Measurements from ENCODE around the gene TCEAL9. TPM values are rescaled to one million over a fixed set of nuclear protein-coding genes. Genes with fewer than 3 reads are reported as not detected.
"Not testable (repeated sequence)": the region's sequence is repeated elsewhere in the genome, so short reads cannot be mapped to it uniquely, and the experiment has no call there.

Gene TCEAL9
- total and polyA plus RNA-seq, 4 donors, result 7.7 to 22.8 (median 13.3) TPM

DNA sequence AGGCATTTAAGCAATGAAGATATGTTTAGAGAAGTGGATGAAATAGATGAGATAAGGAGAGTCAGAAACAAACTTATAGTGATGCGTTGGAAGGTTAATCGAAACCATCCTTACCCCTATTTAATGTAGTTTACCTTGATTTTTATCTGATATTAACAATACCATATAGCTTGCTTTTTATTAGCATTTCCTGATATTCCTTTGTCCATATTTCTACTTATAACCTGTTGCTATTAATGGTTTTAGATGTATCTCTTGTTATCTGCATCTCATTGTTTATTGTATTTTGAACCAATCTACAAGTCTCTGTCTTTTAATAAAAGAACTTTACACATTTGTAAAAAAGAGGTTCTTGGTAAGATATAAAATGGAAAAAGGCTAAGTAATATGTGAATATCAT, 1.6 kb downstream of the TCEAL9 start (continued):
- TF ChIP-seq, protein P1, sequence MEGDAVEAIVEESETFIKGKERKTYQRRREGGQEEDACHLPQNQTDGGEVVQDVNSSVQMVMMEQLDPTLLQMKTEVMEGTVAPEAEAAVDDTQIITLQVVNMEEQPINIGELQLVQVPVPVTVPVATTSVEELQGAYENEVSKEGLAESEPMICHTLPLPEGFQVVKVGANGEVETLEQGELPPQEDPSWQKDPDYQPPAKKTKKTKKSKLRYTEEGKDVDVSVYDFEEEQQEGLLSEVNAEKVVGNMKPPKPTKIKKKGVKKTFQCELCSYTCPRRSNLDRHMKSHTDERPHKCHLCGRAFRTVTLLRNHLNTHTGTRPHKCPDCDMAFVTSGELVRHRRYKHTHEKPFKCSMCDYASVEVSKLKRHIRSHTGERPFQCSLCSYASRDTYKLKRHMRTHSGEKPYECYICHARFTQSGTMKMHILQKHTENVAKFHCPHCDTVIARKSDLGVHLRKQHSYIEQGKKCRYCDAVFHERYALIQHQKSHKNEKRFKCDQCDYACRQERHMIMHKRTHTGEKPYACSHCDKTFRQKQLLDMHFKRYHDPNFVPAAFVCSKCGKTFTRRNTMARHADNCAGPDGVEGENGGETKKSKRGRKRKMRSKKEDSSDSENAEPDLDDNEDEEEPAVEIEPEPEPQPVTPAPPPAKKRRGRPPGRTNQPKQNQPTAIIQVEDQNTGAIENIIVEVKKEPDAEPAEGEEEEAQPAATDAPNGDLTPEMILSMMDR (IDR thresholded peaks at IDR 0.05; ENCODE audit: low read depth, low read length, missing input control), result no peak
- TF ChIP-seq JUND (IDR thresholded peaks at IDR 0.05) (no peak), NR2F2 (IDR thresholded peaks at IDR 0.05) (no peak), YY1 (IDR thresholded peaks at IDR 0.05) (no peak)

DNA sequence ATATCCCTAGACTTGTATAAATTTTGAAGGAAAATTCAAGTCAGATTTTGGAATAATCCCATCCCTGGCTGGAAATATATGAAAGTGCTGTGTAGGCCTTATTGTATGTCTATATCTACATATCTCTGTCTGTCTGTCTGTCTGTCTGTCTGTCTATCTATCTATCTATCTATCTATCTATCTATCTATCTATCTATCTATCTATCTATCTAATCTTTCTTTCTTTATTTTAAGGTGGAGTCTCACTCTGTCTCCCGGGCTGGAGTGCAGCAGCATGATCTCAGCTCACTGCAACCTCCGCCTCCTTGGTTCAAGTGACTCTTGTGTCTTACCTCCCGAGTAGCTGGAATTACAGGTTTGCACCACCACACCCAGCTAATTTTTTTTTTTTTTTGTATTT, 3.3 kb downstream of the TCEAL9 start:
- not testable (repeated sequence) for DNase-seq (ENCODE audit: low spot score); H3K9ac ChIP-seq (ENCODE audit: low read depth in 1 of 2, low read length in 2 of 2); H3K4me3 ChIP-seq (ENCODE audit: low read depth in 1 of 3, low read length in 3 of 3); H3K4me1 ChIP-seq (ENCODE audit: control insufficient read depth in 4 of 4, insufficient read depth in 4 of 4, low read length in 3 of 4); H3K9me3 ChIP-seq (ENCODE audit: control insufficient read depth in 4 of 4, low read length in 3 of 4); H3K27ac ChIP-seq (ENCODE audit: low read depth in 1 of 2, low read length in 2 of 2); H3K27me3 ChIP-seq (ENCODE audit: control insufficient read depth in 4 of 4, insufficient read depth in 4 of 4, low read length in 3 of 4); H3K36me3 ChIP-seq (ENCODE audit: control insufficient read depth in 4 of 4, insufficient read depth in 3 of 4, low read depth in 1 of 4, low read length in 3 of 4)
- 98% methylated on average over 3 of the region's 3 CpGs for WGBS

DNA sequence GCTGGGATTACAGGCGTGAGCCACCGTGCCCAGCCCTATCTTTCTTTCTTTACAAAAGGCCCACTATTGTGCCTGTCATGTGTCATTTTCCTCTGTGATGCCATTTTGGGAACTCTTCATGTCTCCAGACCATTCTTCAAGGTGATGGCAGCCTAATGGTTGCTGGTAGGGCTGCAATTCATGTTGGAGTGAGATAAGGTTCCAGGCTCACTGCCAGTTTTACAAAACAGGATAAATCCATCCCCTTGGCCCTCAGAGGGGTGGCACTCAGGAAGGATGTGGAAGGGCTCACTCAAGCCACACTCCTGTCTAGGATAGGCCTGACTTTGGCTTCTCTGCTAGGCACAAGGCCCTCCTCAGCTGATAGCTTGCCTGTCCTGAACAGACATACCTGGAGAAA, 3.8 kb downstream of the TCEAL9 start:
- H3K4me3 ChIP-seq (ENCODE audit: low read depth in 1 of 3, low read length in 3 of 3), result no peak overlapping the region
- no peak for DNase-seq (ENCODE audit: low spot score)
- H3K9ac ChIP-seq (ENCODE audit: low read depth in 1 of 2, low read length in 2 of 2), result no peak overlapping the region
- WGBS, result 88% methylated on average over 2 of the region's 2 CpGs
- H3K4me1 ChIP-seq (ENCODE audit: control insufficient read depth in 4 of 4, insufficient read depth in 4 of 4, low read length in 3 of 4), result no peaks in the 10 kb centered on the region
- no peaks in the 10 kb centered on the region for H3K27me3 ChIP-seq (ENCODE audit: control insufficient read depth in 4 of 4, insufficient read depth in 4 of 4, low read length in 3 of 4)
- H3K9me3 ChIP-seq (ENCODE audit: control insufficient read depth in 4 of 4, low read length in 3 of 4), result no peaks in the 10 kb centered on the region
- TF ChIP-seq, protein P2, sequence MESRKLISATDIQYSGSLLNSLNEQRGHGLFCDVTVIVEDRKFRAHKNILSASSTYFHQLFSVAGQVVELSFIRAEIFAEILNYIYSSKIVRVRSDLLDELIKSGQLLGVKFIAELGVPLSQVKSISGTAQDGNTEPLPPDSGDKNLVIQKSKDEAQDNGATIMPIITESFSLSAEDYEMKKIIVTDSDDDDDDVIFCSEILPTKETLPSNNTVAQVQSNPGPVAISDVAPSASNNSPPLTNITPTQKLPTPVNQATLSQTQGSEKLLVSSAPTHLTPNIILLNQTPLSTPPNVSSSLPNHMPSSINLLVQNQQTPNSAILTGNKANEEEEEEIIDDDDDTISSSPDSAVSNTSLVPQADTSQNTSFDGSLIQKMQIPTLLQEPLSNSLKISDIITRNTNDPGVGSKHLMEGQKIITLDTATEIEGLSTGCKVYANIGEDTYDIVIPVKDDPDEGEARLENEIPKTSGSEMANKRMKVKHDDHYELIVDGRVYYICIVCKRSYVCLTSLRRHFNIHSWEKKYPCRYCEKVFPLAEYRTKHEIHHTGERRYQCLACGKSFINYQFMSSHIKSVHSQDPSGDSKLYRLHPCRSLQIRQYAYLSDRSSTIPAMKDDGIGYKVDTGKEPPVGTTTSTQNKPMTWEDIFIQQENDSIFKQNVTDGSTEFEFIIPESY (IDR thresholded peaks at IDR 0.05), result no peak
- TF ChIP-seq RAD21 (IDR thresholded peaks at IDR 0.05) (no peak), FOXA1 (IDR thresholded peaks at IDR 0.05) (no peak)
- TF ChIP-seq, protein P3, sequence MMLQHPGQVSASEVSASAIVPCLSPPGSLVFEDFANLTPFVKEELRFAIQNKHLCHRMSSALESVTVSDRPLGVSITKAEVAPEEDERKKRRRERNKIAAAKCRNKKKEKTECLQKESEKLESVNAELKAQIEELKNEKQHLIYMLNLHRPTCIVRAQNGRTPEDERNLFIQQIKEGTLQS (IDR thresholded peaks at IDR 0.05), result no peak
- no peaks in the 10 kb centered on the region for H3K36me3 ChIP-seq (ENCODE audit: control insufficient read depth in 4 of 4, insufficient read depth in 3 of 4, low read depth in 1 of 4, low read length in 3 of 4)
- no peak overlapping the region for H3K27ac ChIP-seq (ENCODE audit: low read depth in 1 of 2, low read length in 2 of 2)

DNA sequence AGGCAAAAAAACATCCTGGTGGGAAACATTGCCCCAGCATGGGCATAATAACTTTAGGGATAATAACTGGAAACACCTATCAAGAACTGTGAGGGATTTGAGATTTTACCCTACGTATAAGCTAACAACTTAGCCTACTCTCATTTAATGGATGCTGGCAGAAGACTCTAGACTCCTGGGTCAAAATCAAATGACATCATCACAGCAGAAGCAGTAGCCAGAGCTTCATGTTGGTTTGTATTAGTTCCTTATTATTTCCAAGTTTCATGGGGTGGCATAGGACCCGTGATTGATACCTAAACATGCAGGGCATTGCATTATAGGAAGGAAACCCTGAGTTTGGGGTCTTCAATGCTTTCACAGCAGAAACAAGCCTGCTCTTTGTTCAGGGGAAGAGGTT, 4.6 kb downstream of the TCEAL9 start:
- no peak overlapping the region for H3K27ac ChIP-seq (ENCODE audit: low read depth in 1 of 2, low read length in 2 of 2)
- H3K4me3 ChIP-seq (ENCODE audit: low read depth in 1 of 3, low read length in 3 of 3), result no peak overlapping the region
- H3K36me3 ChIP-seq (ENCODE audit: control insufficient read depth in 4 of 4, insufficient read depth in 3 of 4, low read depth in 1 of 4, low read length in 3 of 4), result no peaks in the 10 kb centered on the region
- H3K4me1 ChIP-seq (ENCODE audit: control insufficient read depth in 4 of 4, insufficient read depth in 4 of 4, low read length in 3 of 4), result no peaks in the 10 kb centered on the region
- DNase-seq (ENCODE audit: low spot score), result no peak
- WGBS, result 54% methylated on average over 2 of the region's 2 CpGs
- no peak for TF ChIP-seq SP1 (IDR thresholded peaks at IDR 0.05)
- TF ChIP-seq FOXA1 (IDR thresholded peaks at IDR 0.05), result no peak
- no peak for TF ChIP-seq EGR1 (IDR thresholded peaks at IDR 0.05; ENCODE audit: low read depth in 2 of 2)
- TF ChIP-seq, protein P4, sequence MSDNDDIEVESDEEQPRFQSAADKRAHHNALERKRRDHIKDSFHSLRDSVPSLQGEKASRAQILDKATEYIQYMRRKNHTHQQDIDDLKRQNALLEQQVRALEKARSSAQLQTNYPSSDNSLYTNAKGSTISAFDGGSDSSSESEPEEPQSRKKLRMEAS (IDR thresholded peaks at IDR 0.05), result no peak
- TF ChIP-seq, protein P5, sequence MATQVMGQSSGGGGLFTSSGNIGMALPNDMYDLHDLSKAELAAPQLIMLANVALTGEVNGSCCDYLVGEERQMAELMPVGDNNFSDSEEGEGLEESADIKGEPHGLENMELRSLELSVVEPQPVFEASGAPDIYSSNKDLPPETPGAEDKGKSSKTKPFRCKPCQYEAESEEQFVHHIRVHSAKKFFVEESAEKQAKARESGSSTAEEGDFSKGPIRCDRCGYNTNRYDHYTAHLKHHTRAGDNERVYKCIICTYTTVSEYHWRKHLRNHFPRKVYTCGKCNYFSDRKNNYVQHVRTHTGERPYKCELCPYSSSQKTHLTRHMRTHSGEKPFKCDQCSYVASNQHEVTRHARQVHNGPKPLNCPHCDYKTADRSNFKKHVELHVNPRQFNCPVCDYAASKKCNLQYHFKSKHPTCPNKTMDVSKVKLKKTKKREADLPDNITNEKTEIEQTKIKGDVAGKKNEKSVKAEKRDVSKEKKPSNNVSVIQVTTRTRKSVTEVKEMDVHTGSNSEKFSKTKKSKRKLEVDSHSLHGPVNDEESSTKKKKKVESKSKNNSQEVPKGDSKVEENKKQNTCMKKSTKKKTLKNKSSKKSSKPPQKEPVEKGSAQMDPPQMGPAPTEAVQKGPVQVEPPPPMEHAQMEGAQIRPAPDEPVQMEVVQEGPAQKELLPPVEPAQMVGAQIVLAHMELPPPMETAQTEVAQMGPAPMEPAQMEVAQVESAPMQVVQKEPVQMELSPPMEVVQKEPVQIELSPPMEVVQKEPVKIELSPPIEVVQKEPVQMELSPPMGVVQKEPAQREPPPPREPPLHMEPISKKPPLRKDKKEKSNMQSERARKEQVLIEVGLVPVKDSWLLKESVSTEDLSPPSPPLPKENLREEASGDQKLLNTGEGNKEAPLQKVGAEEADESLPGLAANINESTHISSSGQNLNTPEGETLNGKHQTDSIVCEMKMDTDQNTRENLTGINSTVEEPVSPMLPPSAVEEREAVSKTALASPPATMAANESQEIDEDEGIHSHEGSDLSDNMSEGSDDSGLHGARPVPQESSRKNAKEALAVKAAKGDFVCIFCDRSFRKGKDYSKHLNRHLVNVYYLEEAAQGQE (IDR thresholded peaks at IDR 0.05), result no peak
- H3K27me3 ChIP-seq (ENCODE audit: control insufficient read depth in 4 of 4, insufficient read depth in 4 of 4, low read length in 3 of 4), result no peaks in the 10 kb centered on the region
- no peaks in the 10 kb centered on the region for H3K9me3 ChIP-seq (ENCODE audit: control insufficient read depth in 4 of 4, low read length in 3 of 4)
- H3K9ac ChIP-seq (ENCODE audit: low read depth in 1 of 2, low read length in 2 of 2), result no peak overlapping the region

Measured in liver (tissue), 9 donors.